ENCODE data around the gene SLC34A1. TPM values are rescaled to one million over a fixed set of nuclear protein-coding genes. Genes with fewer than 3 reads are reported as not detected.

The SLC34A1 gene
- total and polyA plus RNA-seq, 2 experiments from 2014 or later = not detected

DNA sequence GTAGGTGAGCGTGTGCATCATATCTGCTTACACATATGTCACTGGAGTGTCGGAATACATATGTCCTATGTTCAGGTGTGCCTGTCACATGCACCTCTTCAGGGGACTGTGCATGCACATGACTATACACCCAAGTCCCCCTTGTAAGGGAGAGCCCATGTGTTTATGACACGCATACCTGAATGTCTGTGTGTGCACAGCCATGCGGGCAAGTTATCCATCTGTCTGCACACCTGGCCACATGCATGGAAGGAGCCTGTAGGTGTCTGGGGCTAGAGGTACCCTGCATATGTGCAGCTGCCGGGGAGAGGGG, 27.1 kb upstream of the SLC34A1 start (continued):
- TF ChIP-seq, protein P1, sequence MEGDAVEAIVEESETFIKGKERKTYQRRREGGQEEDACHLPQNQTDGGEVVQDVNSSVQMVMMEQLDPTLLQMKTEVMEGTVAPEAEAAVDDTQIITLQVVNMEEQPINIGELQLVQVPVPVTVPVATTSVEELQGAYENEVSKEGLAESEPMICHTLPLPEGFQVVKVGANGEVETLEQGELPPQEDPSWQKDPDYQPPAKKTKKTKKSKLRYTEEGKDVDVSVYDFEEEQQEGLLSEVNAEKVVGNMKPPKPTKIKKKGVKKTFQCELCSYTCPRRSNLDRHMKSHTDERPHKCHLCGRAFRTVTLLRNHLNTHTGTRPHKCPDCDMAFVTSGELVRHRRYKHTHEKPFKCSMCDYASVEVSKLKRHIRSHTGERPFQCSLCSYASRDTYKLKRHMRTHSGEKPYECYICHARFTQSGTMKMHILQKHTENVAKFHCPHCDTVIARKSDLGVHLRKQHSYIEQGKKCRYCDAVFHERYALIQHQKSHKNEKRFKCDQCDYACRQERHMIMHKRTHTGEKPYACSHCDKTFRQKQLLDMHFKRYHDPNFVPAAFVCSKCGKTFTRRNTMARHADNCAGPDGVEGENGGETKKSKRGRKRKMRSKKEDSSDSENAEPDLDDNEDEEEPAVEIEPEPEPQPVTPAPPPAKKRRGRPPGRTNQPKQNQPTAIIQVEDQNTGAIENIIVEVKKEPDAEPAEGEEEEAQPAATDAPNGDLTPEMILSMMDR (conservative IDR thresholded peaks at IDR 0.05; ENCODE audit: low read depth in 2 of 2) = no peak
- TF ChIP-seq JUNB (IDR thresholded peaks at IDR 0.05; ENCODE audit: unreplicated experiment) (no peak), EZH2phosphoT487 (IDR thresholded peaks at IDR 0.05; ENCODE audit: unreplicated experiment) (no peak), ZNF331 (CRISPR knock-in tag; IDR thresholded peaks at IDR 0.05; ENCODE audit: low read depth) (no peak), ETS1 (IDR thresholded peaks at IDR 0.05) (no peak)

DNA sequence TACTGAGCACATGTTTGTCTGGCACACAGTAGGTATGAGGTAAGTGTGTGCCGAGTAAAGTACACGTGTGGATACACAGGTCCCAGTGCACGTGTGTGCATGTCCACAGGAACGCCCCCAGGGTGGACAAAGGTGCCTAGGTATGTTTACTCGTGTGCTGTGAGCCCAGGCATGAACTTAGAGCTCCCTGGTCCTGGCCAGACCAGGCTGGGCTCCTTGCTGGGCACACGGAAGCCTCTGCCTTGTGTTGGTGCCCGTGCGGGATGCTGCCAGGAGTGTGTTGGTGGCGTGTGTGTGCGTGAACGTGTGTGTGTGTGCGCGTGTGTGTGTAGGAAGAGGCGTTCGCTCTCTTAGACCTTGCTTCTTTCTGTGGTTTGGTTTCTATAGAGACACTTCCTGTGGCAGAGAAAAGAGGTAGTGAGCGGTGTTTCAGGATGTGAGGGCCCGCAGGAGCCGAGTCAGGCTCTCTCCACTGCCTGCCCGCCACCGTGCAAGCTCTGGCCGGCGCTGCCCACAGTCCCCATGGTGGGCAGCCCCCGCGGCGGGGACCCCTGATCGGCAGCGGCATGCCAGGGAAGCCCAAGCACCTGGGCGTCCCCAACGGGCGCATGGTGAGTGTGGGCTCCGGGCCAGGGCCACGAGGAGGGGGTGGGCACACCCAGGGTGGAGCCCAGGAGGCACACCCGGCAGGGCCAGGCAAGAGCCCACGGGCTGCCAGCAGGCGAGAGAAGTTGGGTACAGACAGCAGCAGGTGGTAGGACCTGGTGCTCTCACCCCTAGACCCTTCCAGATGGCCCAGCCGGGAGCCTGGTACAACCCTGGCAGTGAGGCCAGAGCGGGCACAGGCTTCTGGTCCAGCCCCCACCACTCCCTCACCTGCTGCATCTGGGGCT, 26.5 kb upstream of the SLC34A1 start, which contains the start of gene RGS14:
Gene RGS14, plus strand, starts transcription at position 466 of the 893 bp plus-strand sequence. Its CDS starts 101 bp downstream, at position 567.
- Mint-ChIP-seq H3K27ac (no peak within 1 kb of the TSS; the same call in 1 of the 2 replicates), H3K4me3 (no peak within 1 kb of the TSS), H3K36me3 (ENCODE audit: low read depth) (no peaks in the 10 kb centered on the region), H3K9me3 (no peaks in the 10 kb centered on the region; the same call in 2 of the 3 replicates), H3K27me3 (ENCODE audit: insufficient read depth, low read depth, poor library complexity) (peaks cover 22% of the 10 kb centered on the region), H3K4me1 (peaks cover 16% of the 10 kb centered on the region; the same call in 2 of the 3 replicates)
- Histone ChIP-seq H2AFZ (no peak within 1 kb of the TSS), H3K27ac (ENCODE audit: low read depth) (no peak within 1 kb of the TSS), H3K79me2 (replicated peaks; ENCODE audit: insufficient read depth) (no peaks in the 10 kb centered on the region), H3K4me1 (ENCODE audit: insufficient read depth) (peaks cover 9% of the 10 kb centered on the region), H3K4me2 (no peak within 1 kb of the TSS), H3K9me2 (ENCODE audit: insufficient read depth) (peaks cover 4% of the 10 kb centered on the region; the same call in 1 of the 2 replicates), H3F3A (replicated peaks; ENCODE audit: low read depth) (0 out of 2 replicates have a peak, but pooled peaks cover 6% of the 10 kb centered on the region), H3K36me3 (ENCODE audit: insufficient read depth) (no peaks in the 10 kb centered on the region), H3K4me3 (no peak within 1 kb of the TSS), H3K27me3 (ENCODE audit: insufficient read depth) (peaks cover 5% of the 10 kb centered on the region), H4K20me1 (replicated peaks; ENCODE audit: insufficient read depth) (no peaks in the 10 kb centered on the region)
- DNase-seq (ENCODE audit: low spot score) (no peak), ATAC-seq (no peak)
- TF ChIP-seq REST (IDR thresholded peaks at IDR 0.05; ENCODE audit: unreplicated experiment) (no peak), EZH2phosphoT487 (IDR thresholded peaks at IDR 0.05; ENCODE audit: unreplicated experiment) (no peak), NANOG (IDR thresholded peaks at IDR 0.05; ENCODE audit: borderline replicate concordance) (no peak), EZH2 (IDR thresholded peaks at IDR 0.05; ENCODE audit: low read depth, unreplicated experiment) (no peak), POLR2AphosphoS5 (IDR thresholded peaks at IDR 0.05; ENCODE audit: low read depth) (no peak), STAT1 (IDR thresholded peaks at IDR 0.05; ENCODE audit: unreplicated experiment) (no peak), CREB1 (CRISPR knock-in tag; IDR thresholded peaks at IDR 0.05; ENCODE audit: low read depth) (no peak)
- TF ChIP-seq, protein P1 (conservative IDR thresholded peaks at IDR 0.05; ENCODE audit: low read depth in 2 of 2) = no peak

Data from GM23338 (cell line).